Measurements from ENCODE around the gene MYO1E.

- TF ChIP-seq ATF1 (CRISPR knock-in tag; IDR thresholded peaks at IDR 0.05) = no peak
- no peak for TF ChIP-seq E2F5 (CRISPR knock-in tag; IDR thresholded peaks at IDR 0.05)
- TF ChIP-seq CTCF (IDR thresholded peaks at IDR 0.05) = no peak
- TF ChIP-seq ARID4B (CRISPR knock-in tag; IDR thresholded peaks at IDR 0.05; ENCODE audit: borderline replicate concordance) = no peak
- TF ChIP-seq USF2 (CRISPR knock-in tag; IDR thresholded peaks at IDR 0.05) = no peak
Measured at GRCh38 chr15:59410391-59410896, 37.8 kb upstream of the MYO1E start.
